COLO668 (cell line): ENCODE measurements around the gene IQGAP1.

ENCODE experiments used
- DNase-seq: peaks from one replicate; lab custom pipeline; 2025; ENCODE audit not compliant: unreplicated experiment; lab: John Stamatoyannopoulos, UW

Gene IQGAP1

GRCh38 chr15:90529011-90529370, 140.9 kb downstream of the IQGAP1 start:
- DNase-seq: no peak

GRCh38 chr15:90529371-90530249, 141.6 kb downstream of the IQGAP1 start, which contains the start of gene CRTC3:
Gene CRTC3, plus strand, starts transcription at chr15:90529923. Its CDS starts 149 bp downstream, at chr15:90530072.
- peak; percentile 74 for DNase-seq

- peak; percentile 58 for DNase-seq
These were observed 142.4 kb downstream of the IQGAP1 start for GRCh38 chr15:90530250-90531051.

GRCh38 chr15:90531147-90531546, 143.1 kb downstream of the IQGAP1 start:
- DNase-seq: no peak

GRCh38 chr15:90535254-90535653, 147.2 kb downstream of the IQGAP1 start:
- DNase-seq: no peak

GRCh38 chr15:90539789-90540188, 151.7 kb downstream of the IQGAP1 start:
- DNase-seq: no peak

GRCh38 chr15:90540768-90541167, 152.7 kb downstream of the IQGAP1 start:
- no peak for DNase-seq

- DNase-seq: no peak
These were observed 157.1 kb downstream of the IQGAP1 start for GRCh38 chr15:90545095-90545494.

- no peak for DNase-seq
These were observed 159.5 kb downstream of the IQGAP1 start for GRCh38 chr15:90547540-90547939.

GRCh38 chr15:90550919-90551318, 162.9 kb downstream of the IQGAP1 start:
- DNase-seq: no peak
